ENCODE data around the gene AKAP8. TPM values are rescaled to one million over a fixed set of nuclear protein-coding genes. Genes with fewer than 3 reads are reported as not detected.

The AKAP8 gene
- total RNA-seq, 6 donors from 2014 or later = 28.1 to 117 (median 41.3) TPM

DNA sequence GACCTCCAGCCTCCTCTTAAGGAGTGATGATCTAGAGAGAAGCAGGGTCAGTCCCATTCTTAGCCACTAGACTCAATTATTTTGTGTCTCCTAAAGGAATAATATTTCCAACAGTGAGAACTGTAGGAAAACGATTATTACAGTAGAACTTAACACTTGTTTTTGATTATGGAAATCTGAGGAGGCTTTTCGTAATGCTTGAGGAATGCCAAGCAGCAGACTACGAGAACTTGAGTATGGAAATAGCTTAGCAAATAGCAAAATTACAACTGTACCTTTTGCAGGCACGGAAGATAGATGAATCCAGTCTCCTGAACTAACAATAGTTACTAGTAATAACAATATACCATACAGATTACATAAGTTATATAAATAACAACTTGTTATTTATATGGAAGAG is 59.5 kb downstream of the AKAP8 start:
- WGBS, 2 donors = 45 to 50% methylated on average over 4 of the region's 4 CpGs
- no peak overlapping the region for H3K4me3 ChIP-seq
- no peaks in the 10 kb centered on the region for H3K27me3 ChIP-seq
- no peak for DNase-seq
- H3K27ac ChIP-seq = peak overlapping the region in 2 of 4 donors; percentile 39 to 50
- no peak for TF ChIP-seq POLR2A (IDR thresholded peaks at IDR 0.05)
- no peak for TF ChIP-seq EP300 (IDR thresholded peaks at IDR 0.05)
- TF ChIP-seq, protein P1, sequence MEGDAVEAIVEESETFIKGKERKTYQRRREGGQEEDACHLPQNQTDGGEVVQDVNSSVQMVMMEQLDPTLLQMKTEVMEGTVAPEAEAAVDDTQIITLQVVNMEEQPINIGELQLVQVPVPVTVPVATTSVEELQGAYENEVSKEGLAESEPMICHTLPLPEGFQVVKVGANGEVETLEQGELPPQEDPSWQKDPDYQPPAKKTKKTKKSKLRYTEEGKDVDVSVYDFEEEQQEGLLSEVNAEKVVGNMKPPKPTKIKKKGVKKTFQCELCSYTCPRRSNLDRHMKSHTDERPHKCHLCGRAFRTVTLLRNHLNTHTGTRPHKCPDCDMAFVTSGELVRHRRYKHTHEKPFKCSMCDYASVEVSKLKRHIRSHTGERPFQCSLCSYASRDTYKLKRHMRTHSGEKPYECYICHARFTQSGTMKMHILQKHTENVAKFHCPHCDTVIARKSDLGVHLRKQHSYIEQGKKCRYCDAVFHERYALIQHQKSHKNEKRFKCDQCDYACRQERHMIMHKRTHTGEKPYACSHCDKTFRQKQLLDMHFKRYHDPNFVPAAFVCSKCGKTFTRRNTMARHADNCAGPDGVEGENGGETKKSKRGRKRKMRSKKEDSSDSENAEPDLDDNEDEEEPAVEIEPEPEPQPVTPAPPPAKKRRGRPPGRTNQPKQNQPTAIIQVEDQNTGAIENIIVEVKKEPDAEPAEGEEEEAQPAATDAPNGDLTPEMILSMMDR (IDR thresholded peaks at IDR 0.05) = no peak
- no peak for TF ChIP-seq POLR2AphosphoS5 (IDR thresholded peaks at IDR 0.05)
- H3K9me3 ChIP-seq = no peaks in the 10 kb centered on the region
- no peaks in the 10 kb centered on the region for H3K36me3 ChIP-seq
- H3K4me1 ChIP-seq = peaks cover 86 to 100% (median 96%) of the 10 kb centered on the region in 4 donors
- ATAC-seq (ENCODE audit: low FRiP score in 2 of 2) = peak in 1 of 2 donors; percentile 51

GRCh38 chr19:15318241-15318691 is 61.3 kb downstream of the AKAP8 start:
- peak in 1 of 2 donors; percentile 56 for DNase-seq
- peak; percentile 23 to 30 for ATAC-seq (ENCODE audit: low FRiP score in 2 of 2)
- Histone ChIP-seq H3K27ac (peak overlapping the region; percentile 39 to 49 (median 46)), H3K9me3 (no peaks in the 10 kb centered on the region), H3K4me3 (no peak overlapping the region), H3K27me3 (no peaks in the 10 kb centered on the region), H3K4me1 (peaks cover 83 to 100% (median 96%) of the 10 kb centered on the region in 4 donors), H3K36me3 (no peaks in the 10 kb centered on the region)
- 21 to 53% methylated on average over 6 of the region's 6 CpGs for WGBS, 2 donors
- TF ChIP-seq POLR2A (IDR thresholded peaks at IDR 0.05) (no peak), POLR2AphosphoS5 (IDR thresholded peaks at IDR 0.05) (no peak), EP300 (IDR thresholded peaks at IDR 0.05) (no peak)
- TF ChIP-seq, protein P1 (IDR thresholded peaks at IDR 0.05) = no peak

GRCh38 chr19:15317392-15318071 is 62.1 kb downstream of the AKAP8 start:
- Histone ChIP-seq H3K27ac (peak overlapping the region in 3 of 4 donors; percentile 18 to 48 (median 39)), H3K4me1 (peaks cover 80 to 100% (median 96%) of the 10 kb centered on the region in 4 donors), H3K4me3 (no peak overlapping the region), H3K36me3 (no peaks in the 10 kb centered on the region), H3K9me3 (no peaks in the 10 kb centered on the region), H3K27me3 (no peaks in the 10 kb centered on the region)
- WGBS, 2 donors = 39 to 42% methylated on average over 3 of the region's 3 CpGs
- TF ChIP-seq, protein P1 (IDR thresholded peaks at IDR 0.05) = no peak
- TF ChIP-seq POLR2A (IDR thresholded peaks at IDR 0.05) = no peak
- TF ChIP-seq POLR2AphosphoS5 (IDR thresholded peaks at IDR 0.05) = no peak
- no peak for TF ChIP-seq EP300 (IDR thresholded peaks at IDR 0.05)
- ATAC-seq (ENCODE audit: low FRiP score in 2 of 2) = peak in 1 of 2 donors; percentile 17
- DNase-seq = no peak

GRCh38 chr19:15316498-15316897 is 63.1 kb downstream of the AKAP8 start:
- Histone ChIP-seq H3K9me3 (no peaks in the 10 kb centered on the region), H3K36me3 (no peaks in the 10 kb centered on the region), H3K4me3 (no peak overlapping the region), H3K4me1 (peaks cover 79 to 100% (median 96%) of the 10 kb centered on the region in 4 donors), H3K27me3 (no peaks in the 10 kb centered on the region), H3K27ac (peak overlapping the region in 2 of 4 donors; percentile 17 to 18)
- no peak for ATAC-seq (ENCODE audit: low FRiP score in 2 of 2)
- TF ChIP-seq POLR2AphosphoS5 (IDR thresholded peaks at IDR 0.05) (no peak), EP300 (IDR thresholded peaks at IDR 0.05) (no peak), POLR2A (IDR thresholded peaks at IDR 0.05) (no peak)
- TF ChIP-seq, protein P1 (IDR thresholded peaks at IDR 0.05) = no peak
- no peak for DNase-seq
- 85 to 90% methylated on average over 2 of the region's 2 CpGs for WGBS, 2 donors
